Erythroblast (primary cell): Measurements from ENCODE around the gene GZMM.

Experiments
- GATA1 ChIP-seq: IDR thresholded peaks from 2 replicates; pipeline ENCODE4 v1.6.1; 2011; ENCODE audit warnings: low read depth, mild to moderate bottlenecking, control low read depth, low read length, moderate library complexity
- POLR2A ChIP-seq: IDR thresholded peaks from 2 replicates; pipeline ENCODE4 v1.6.1; 2011; ENCODE audit warnings: mild to moderate bottlenecking, low read length

DNA sequence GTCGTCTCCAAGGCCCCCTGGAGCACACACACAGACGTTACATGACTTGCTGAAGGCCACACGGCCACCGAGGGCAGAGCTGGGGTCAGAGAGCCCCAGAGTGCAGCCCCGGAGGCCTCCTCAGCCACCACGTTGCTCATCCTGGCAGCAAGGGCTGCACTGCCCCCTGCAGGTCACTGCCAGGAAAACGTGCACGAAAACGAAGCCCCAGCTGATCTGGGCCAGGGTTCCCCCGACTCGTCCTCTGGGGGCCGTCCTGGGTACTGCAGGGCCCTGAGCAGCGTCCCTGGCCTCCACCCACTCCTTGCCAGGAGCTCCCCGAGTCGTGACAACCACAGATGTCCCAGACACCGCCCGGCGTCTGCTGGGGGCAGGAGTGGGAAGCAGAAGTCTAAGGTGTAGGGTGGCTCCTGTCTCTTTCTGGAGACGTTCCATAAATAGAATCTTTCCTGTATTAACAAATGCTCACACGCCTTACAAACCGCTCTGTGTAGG is 33.2 kb upstream of the GZMM start:
- TF ChIP-seq POLR2A (no peak), GATA1 (no peak)
